ENCODE data around the gene POU2AF1. TPM values are rescaled to one million over a fixed set of nuclear protein-coding genes. Genes with fewer than 3 reads are reported as not detected.
A peak's percentile ranks its signal among the peaks of the same experiment; 100 is the strongest.
"Not testable (repeated sequence)": the region's sequence is repeated elsewhere in the genome, so short reads cannot be mapped to it uniquely, and the experiment has no call there.

The POU2AF1 gene
- total RNA-seq, 1 donor from 2014 or later = not detected

DNA sequence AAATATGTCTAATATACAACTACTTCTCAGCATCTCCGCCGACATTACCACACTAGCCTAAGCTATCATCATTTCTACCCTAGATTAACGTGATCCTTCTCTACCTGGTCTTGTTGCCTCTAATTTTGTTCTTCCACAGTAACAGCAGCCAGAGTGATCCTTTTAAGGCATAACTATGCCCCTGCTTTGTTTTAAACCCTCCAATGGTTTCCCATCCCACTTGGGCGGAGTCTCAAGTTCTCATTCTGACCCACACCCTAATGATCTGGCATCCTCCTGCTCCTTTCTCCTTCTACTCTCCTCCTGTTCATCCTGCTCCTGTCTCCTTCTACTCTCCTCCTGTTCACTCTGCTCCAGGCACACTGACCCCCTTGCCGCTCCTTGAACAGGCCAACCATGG, 31.9 kb upstream of the POU2AF1 start:
- no peak for DNase-seq (ENCODE audit: low read depth)

DNA sequence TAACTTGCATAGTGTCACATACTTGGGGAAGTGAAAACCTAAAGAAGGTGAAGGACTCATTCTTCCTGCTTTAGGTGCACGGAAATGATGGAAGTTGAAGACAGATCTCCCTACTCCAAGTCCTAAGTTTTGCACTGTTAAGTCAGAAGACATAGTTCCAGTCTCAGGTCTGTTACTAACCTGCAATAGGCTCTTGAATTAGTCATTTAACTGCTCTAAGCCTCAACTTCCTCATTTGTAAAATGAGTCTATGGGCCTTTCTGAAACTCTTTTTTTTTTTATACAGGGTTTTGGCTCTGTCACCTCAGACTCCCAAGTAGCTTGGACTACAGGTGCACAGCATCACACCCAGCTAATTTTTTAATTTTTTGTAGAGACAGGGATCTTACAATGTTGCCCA, 30.8 kb upstream of the POU2AF1 start:
- no peak for DNase-seq (ENCODE audit: low read depth)

DNA sequence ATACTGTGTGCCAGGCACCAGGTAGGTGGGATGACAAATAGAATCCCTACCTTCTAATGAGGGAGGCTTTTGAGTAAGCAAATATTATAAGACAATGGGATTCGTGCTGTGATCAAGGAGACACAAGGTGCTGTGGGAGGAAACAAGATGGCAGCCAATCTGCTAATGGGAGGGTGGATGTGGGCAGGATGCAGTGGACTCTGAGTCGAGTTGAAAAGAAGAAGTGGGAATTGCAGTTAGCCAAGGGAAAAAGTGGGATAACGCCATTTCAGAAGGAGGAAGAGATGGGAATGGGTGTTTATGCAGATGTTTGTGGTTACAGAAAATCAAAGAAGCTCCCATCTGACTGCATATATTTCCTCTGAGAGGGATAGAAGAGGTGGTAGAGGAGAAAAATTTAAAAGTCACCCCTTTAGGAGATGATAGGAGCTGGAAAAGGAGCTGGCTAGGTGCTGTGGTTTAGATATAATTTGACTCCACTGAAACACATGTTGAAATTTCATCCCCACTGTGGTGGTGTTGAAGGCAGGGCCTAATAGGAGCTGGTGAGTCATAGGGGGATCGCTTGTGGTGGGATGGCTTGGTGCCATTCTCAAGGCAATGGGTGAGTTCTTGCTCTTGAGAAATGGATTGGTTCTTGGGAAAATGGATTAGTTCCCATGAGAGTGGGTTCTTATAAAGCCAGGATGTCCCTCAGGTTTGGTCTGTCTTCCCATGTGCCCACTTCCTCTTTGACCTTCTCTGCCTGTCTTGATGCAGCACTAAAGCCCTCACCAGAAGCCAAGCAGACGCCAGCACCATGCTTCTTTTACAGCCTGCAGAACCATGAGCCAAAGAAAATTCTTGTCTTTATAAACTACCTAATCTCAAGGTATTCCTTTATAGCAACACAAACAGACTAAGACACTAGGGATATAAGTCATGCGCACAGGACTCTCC, 30.0 kb upstream of the POU2AF1 start:
- peak; percentile 91 for DNase-seq (ENCODE audit: low read depth)

DNA sequence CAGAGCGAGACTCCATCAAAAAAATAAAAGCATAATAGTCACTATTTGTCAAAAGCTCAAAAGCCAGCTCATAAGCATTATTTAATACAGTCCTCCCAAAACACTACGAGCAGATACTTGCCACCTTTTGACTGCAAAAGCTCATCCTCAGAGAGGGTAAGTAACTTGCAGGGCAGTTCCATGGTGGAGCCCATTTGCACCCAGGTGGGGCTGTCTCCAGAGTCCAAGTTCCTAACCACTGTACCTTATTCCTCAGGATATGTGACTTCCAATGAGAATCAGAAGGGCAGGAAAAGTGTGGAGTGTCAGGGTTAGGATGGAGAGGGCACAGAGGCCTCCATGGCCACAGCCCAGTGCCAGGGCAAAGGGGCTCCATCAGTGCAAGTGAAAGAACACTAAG, 28.6 kb upstream of the POU2AF1 start:
- no peak for DNase-seq (ENCODE audit: low read depth)

DNA sequence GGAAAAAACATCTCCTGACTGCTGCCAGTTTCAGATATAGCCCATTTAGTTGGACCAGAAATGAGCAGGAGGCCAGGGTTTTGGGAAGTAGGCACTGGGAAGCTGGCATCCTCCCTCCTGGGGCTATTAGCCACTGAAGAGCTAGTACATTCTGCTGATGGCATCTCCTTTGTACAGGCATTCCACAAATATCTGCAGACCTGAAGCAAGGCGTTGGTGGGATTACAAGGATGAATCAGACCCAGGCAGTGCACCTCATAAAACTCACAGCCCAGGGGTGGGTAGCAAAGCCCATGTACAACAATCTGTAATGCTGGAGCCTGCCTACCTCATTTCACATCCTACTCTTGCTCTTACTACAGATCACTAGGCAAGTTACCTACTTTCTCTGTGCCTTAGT, 27.5 kb upstream of the POU2AF1 start:
- no peak for DNase-seq (ENCODE audit: low read depth)

DNA sequence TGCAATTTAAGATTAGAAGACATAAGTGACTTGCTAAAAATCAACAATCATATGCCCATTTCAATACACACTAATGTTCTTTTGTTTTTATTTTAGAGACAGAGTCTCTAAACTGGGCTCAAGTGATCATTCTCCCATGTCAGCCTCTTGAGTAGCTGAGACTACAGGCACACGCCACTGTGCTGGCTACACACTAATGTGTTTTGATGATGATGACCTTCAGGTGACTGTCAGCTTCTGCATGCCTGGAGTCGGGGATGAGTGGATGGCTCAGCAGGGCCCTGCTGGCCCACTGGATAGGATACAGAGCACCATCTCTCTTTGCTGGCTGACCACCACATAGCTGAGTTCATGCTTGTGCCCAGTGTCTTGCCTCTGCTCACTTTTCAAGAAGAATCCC, 27.0 kb upstream of the POU2AF1 start:
- DNase-seq (ENCODE audit: low read depth) = no peak

DNA sequence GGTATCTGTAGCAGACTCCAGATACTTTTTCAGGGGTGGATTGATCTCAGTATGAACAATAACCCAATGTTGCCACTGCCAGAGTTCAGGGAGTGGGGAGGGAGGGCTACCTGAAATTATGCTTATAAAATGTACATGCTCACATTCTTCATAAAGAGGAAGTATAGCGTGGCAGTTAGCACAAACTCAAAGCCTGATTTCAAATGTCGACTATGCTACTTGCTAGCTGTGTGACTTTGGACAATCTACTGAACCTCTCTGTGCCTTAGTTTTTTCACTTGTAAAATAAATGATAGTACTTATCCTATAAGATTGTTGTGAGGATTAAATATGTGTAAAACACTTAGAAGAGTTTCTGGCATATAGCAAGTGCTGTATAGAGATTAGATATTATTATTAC, 26.5 kb upstream of the POU2AF1 start:
- DNase-seq (ENCODE audit: low read depth) = no peak

DNA sequence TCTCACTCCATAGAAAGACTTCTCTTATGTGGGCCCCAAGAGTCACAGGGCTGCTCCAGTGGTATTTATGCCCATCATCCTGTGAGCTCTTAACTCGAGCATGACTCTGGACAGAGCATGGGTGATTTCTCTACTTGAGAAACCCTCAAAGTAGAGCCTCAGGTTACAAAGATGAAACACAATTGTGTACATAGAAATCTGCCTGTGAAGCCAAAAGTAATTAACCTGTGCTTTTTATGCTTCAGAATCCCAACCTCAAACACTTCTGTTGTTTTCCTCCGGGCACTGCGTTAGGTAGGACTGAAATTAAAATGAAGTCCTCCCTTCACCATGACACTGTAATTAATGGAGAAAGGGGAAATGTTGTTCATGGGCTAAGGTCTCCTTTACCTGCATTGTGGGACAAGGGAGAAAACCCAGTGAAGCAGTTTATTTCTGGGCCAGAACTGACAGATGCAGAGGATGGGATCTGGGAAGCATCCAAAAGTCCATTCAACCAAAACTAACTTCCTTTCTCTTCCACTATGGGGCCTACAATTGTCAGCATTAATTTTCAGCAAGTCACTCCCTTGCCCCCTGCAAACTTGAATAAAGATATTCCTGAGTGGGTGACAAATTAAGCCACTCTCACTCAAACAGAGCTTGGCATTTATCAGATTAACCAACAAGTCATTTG, 24.1 kb upstream of the POU2AF1 start:
- DNase-seq (ENCODE audit: low read depth) = no peak

DNA sequence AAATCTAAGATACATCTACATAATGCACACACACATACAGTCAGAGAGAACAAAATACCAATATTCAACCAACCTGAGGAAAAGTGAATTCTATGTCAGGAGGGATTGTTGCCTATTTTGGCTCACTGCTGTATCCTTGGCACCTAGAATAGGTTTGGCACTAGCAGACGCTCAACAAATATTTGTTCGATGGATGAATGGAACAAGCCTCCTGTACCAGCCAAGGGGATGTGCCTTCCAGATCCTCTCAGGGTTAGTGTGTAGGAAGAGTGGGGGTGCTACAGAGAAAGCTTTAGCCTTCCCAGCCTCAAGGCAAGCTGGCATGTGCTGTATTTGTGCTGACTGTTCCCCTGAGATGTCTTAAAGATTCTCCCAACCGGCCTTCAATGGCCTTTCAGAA, 23.3 kb upstream of the POU2AF1 start:
- DNase-seq (ENCODE audit: low read depth) = no peak

DNA sequence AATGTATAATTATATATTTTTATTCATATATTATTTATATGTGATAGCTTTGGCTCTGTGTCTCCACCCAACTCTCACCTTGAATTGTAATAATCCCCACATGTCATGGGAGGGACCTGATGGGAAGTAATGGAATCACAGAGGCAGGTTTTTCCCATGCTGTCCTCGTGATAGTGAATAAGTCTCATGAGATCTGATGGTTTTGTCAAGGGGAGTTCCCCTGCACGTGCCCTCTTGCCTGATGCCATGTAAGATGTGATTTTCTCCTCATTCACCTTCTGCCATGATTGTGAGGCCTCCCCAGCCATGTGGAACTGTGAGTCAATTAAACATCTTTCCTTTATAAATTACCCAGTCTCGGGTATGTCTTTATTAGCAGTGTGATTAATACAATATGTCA, 22.9 kb upstream of the POU2AF1 start:
- not testable (repeated sequence) for DNase-seq (ENCODE audit: low read depth)

DNA sequence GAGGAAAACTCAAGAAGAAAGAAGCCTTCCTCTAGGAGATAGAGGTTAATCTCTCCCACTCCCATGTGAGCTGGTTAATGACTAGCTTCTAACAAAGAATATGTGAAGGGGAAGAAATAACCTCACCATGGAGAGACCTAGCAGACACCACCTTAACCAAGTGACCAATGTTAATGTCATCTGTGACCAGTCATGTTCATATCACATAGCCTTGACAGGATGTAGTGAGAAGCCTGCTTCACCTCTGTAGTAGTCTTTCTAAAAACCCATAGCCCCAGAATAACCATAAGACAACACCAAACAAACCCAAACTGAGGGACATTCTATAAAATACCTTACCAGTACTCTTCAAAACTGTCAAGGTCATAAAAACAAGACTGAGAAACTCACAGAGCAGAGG, 21.5 kb upstream of the POU2AF1 start:
- DNase-seq (ENCODE audit: low read depth) = no peak

DNA sequence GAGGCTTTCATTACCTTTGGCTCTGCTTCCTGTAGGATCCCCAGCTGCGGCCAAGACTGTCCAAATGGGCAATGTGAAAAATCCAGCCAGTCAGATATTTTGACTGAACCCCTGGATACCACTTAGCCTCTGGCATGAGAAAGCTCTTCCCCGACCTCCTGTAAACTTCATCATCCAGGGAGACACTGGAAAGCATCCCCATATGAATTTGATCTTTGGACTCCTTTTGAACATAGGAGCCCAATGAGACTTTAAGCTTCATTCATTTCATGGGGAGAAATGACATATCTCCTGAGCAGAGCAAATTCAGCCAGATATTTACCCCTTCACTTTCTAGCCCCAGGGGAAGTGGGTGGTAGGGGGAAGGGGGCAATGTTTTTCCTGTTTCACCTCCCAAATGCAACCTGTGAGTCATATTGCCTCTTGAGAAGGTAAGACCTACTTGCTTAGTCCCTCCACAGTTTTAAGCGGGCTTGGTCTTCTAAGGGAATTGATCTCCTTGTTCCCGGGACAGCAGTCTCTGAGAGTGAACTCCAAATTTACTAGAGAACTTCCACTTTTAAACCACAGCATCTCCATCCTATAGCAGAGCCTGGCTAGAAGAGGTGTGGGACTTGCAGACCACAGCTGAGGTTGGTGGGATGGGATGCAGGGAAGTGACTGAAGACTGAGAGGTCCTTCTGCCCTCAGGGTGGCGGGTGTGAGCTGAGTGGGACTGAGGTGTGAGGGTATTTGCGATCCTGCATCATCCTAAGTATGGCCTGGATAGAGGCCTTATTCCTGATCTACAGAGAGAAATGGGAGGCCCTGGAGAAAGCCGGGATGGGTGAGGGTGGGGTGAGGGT, 20.3 kb upstream of the POU2AF1 start:
- no peak for DNase-seq (ENCODE audit: low read depth)

DNA sequence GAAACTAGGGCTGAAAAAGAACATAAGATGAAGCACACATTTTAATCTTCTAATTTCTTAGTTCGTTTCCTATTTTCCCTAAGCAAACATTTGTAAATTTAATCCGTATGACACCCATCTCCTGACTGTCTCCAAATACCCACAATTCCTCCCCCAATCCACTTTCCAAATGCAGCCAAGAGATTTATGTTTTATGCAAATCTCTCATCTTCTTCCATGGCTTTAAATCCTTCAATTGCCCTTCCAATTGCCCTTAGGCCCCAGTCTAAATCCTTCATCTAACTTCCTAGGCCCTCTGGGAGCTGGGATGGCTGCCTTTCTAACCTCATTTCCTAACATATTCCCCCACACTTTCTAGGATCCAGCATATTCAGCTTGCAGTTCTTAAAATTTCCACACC, 18.0 kb upstream of the POU2AF1 start:
- no peak for DNase-seq (ENCODE audit: low read depth)

DNA sequence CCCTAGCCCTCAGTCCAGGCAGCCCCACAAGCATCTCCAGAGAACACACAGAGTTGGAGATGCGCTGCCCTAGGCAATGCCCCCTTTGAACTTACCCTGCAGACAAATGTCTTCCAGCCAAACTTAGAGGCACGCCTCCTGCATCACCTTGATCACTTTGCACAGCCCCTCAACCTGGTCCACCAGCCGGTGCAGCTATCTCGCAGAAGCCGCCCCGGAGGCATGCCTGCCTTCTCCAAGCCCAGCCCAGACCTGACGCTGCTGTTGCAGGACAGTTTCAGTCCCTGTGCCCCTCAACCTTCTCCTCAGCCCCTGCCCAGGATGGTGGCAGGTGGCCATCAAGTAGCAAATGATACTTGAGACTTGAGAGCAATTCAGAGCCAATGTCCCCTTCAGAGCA, 16.7 kb upstream of the POU2AF1 start:
- DNase-seq (ENCODE audit: low read depth) = no peak

DNA sequence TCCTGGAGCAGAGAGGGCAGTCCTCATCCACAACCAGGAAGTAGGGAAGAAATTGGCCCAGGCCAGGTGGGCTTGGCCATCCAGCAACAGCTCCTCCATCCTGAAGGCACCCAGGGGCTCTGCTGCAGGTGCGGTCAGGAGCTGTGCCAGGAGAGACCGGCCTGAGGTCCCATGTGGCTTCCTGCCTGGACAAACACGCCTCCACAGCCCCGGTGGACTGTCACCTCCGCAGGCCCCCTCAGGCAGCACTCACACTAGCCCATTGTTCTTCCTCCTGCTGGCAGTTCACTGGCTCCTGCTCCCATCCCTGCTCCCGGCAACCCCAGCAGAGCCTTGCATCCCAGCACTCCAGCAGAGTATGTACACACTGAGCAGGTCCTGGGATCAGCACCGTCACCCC, 16.0 kb upstream of the POU2AF1 start:
- no peak for DNase-seq (ENCODE audit: low read depth)

DNA sequence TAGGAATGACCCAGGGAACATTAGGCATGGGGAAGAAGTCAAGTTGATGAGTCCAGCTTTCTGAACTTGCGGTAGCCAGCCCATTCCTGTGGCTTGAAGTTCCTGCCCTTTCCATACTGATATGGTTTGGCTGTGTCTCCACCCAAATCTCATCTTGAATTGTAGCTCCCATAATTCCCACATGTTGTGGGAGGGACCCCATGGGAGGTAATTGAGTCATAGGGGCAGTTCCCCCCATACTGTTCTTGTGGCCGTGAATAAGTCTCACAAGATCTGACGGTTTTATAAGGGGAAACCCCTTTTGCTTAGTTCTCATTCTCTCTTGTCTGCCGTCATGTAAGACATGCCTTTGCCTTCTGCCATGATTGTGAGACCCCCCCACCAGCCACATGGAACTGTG, 15.1 kb upstream of the POU2AF1 start:
- not testable (repeated sequence) for DNase-seq (ENCODE audit: low read depth)

DNA sequence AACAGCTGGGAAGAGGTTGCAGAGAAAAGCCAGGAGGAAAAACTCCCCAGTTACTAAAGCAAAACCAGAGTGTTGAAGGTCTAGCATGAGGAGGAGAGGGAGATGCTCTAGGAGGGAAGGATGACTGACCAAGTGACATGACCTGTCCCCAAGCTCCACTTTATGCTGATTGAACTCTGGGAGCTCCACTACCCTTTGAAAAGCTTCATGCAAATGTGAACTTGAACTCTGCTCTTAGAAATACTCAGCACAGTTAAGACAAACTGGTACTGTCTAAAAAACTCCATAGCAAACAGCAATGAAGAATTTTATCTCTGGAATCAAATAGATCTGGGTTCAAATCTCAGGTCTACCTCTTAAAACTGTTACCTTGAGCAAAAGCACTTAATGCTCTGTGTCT, 14.5 kb upstream of the POU2AF1 start:
- DNase-seq (ENCODE audit: low read depth) = no peak

DNA sequence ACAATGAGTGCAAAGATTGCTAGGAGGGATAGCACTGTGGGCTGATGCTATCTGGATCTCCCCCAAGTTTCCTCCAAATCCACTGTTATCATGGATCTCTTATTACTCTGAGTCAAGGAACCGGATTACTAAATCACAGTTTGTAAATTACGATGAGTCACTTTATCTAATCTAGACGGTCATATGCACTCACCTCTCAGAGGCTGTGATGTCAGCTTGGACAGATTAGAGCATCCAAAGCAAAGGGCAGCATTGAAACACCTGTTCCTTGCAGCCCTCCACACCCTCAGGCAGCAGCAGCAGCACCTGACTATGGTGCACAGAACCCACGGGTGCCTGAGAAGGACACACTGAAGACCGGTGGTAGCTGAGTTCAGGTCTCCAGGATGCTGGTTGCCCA, 14.0 kb upstream of the POU2AF1 start:
- no peak for DNase-seq (ENCODE audit: low read depth)

DNA sequence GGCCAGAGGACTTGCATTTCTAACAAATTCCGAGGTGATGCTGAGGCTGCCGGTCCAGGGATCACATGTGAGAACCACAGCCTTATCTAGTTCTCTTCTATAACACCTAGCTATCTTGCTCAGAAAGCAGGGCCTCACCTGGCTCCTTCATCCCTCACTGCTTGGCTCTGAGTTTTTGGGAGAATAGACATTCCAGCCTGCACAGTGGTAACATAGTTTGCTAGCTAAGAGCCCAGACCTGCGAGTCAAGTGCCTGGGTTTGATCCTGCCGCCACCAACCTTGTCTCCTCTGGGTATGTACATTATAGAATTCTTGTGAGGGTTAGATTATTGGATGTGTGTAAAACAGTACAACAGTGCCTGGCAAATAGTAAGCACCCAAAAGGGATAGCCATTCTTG, 13.5 kb upstream of the POU2AF1 start:
- DNase-seq (ENCODE audit: low read depth) = no peak

DNA sequence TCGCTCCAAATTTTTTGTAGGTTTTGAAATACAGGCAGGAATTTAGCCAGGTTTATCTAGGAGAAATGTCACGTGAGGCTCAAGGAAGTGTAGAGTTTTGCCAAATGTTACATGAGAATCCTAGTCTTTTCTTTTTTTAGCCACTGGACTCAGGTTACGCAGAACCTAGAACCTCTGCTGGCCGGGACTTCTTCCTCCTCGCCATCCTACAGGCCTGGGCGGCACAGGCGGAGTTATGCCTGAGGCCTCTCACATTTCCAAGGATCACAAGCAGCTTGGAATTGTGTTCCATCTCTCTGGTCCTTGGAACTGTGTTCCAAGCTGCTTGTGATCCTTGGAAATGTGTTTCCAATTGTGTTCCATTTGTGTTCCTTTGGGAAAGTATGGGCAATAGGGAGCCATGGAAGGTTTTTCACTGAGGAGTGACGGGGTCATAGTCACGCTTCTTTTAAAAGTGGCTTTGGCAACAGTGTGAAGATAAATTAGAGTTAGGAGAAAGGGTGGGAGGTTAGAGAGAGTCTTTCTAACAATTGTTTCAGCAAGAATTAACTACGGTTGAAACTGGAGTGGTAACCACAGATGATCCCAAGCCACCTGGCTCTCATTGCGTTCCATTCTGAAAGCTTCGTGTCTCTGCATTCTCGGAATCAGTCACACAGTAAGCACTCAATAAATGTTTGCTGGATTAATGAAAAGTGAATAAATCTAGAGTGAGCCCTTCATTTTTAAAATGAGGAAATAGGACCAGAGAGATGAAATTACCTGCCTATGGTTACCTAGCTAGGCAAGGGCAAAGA, 12.5 kb upstream of the POU2AF1 start:
- no peak for DNase-seq (ENCODE audit: low read depth)

DNA sequence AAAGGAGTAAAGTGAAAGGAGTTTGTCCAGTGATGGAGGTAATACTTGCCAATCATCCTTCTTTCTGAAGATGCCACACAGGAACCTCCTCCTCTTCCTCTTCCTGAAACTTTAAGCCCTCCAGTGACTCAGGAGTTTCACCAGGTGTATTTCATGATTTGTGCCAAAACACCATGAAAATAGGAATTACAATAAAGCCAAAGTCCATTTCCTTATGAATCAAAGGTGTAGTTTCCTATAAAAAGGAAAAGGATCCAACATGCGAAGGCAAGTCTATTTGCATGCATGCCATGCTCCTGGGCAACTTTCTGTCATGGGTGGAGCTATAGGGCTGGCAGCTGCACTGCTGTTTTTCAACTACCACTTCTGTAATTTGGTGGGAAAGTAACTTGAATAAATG, 9.8 kb upstream of the POU2AF1 start:
- DNase-seq (ENCODE audit: low read depth) = no peak

Measured in myocyte (in vitro differentiated cells).